HEK293T (cell line): ENCODE results near the gene IL7R.

ENCODE experiments used
- BHLHE40 ChIP-seq: fragments of 450-650 bp; IDR thresholded peaks from 2 replicates; pipeline ENCODE4 v1.6.1; 2016; ENCODE audit warnings: mild to moderate bottlenecking, moderate library complexity, borderline replicate concordance
- ELF4 ChIP-seq: fragments of 450-650 bp; IDR thresholded peaks from 2 replicates; pipeline ENCODE4 v1.6.1; 2017; ENCODE audit warnings: antibody characterized with exemption
- FOXA1 ChIP-seq: fragments of 450-650 bp; IDR thresholded peaks from 2 replicates; pipeline ENCODE4 v1.6.1; 2016; ENCODE audit warnings: mild to moderate bottlenecking
- L3MBTL2 ChIP-seq: fragments of 450-650 bp; conservative IDR thresholded peaks from 2 replicates; pipeline ENCODE4 v1.6.1; 2016; ENCODE audit warnings: mild to moderate bottlenecking
- SP1 ChIP-seq: fragments of 450-650 bp; IDR thresholded peaks from 2 replicates; pipeline ENCODE4 v1.6.1; 2017
- SUZ12 ChIP-seq: fragments of 450-650 bp; IDR thresholded peaks from 2 replicates; pipeline ENCODE4 v1.6.1; 2016; ENCODE audit warnings: mild to moderate bottlenecking
- TARDBP ChIP-seq: fragments of 450-650 bp; IDR thresholded peaks from 2 replicates; pipeline ENCODE4 v1.6.1; 2016
- ZNF384 ChIP-seq: fragments of 450-650 bp; IDR thresholded peaks from 2 replicates; pipeline ENCODE4 v1.6.1; 2016

DNA sequence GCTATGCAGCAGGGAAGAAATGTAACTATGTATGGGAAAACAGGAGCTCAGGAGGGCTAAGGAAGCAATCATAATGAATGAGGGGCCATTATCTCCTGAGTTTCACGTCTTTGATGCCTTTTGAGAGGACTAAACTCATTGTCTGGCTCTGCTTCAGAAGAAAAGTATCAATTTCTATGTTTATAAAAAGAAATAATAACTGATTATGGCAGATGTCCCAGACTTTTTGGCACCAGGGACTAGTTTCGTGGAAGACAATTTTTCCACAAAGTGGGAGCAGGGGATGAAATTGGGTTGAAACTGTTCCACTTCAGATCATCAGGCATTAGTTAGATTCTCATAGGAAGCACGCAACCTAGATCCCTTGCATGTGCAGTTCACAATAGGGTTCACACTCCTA, 8.7 kb upstream of the IL7R start:
- no peak for TF ChIP-seq ELF4
- no peak for TF ChIP-seq SUZ12
- no peak for TF ChIP-seq SP1
- no peak for TF ChIP-seq FOXA1
- TF ChIP-seq TARDBP = no peak
- TF ChIP-seq BHLHE40 = no peak
- TF ChIP-seq L3MBTL2 = no peak
- TF ChIP-seq ZNF384 = no peak
